ENCODE measurements around the gene HS1BP3. TPM values are rescaled to one million over a fixed set of nuclear protein-coding genes. Genes with fewer than 3 reads are reported as not detected.

Gene HS1BP3
- total and polyA plus RNA-seq, 9 of the 15 experiments (the other 6 are each of a cell fraction or from before 2014, with no cell fraction given) = 0.41 to 8.3 (median 5.9) TPM

DNA sequence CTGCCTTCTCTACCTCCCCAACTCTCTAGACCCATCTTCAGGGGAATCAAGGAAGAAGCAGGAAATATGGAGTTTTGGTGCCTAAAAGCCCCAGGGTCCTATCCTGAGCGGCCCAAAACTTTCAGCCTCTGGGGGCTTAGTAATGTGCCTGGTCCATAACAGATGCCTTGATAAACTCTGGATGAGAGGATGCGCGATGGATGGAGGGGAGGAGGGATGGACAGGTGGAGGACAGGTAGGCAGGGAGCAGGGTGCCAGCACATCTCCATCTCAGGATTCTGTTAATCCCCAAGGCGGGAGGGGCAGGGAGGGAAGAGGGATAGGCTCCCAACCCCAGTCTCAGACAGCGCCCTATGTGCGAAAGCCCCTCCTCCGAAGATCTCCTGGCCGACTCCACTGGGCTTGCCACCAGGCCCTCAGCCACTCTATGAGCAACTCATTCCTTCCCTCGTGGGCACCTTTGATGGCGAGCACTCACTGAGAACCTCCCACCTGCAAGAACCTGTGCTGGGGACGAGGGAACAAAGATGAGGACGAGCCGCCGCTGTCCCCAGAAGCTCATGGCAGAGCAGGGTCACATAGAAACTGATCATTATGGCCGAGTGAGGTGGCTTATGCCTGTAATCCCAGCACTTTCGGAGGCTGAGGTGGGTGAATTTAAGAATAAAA is 23.1 kb downstream of the HS1BP3 start:
- WGBS (ENCODE audit: insufficient coverage, low coverage, missing lambda C conversion rate) = 45% methylated on average over 14 of the region's 16 CpGs
- no peak for ATAC-seq
- no peak overlapping the region for H3K4me3 ChIP-seq
- H3K9me1 ChIP-seq (ENCODE audit: control insufficient read depth, insufficient read depth, low read length) = no peaks in the 10 kb centered on the region
- no peaks in the 10 kb centered on the region for H3K36me3 ChIP-seq (ENCODE audit: control insufficient read depth, insufficient read depth, low read length)
- CTCF ChIA-PET (ENCODE audit: low intra/inter-chr PET ratio) = no interaction called here
- H2AFZ ChIP-seq (ENCODE audit: low read depth, low read length) = no peak overlapping the region
- no peak overlapping the region for H3K4me2 ChIP-seq (ENCODE audit: insufficient read depth, low read length)
- FAIRE-seq = no peak
- no TSS peak for BruUV-seq (replicated peaks)
- intact Hi-C loops (cut with micrococcal nuclease) (no loop called here), in situ Hi-C loops (cut with MboI) (no loop called here)
- no peak overlapping the region for H3K27ac ChIP-seq (ENCODE audit: extremely low read depth, low read depth, low read length)
- no peaks in the 10 kb centered on the region for H3K79me2 ChIP-seq (ENCODE audit: control insufficient read depth, insufficient read depth, low read length)
- no peak overlapping the region for H3K9ac ChIP-seq (ENCODE audit: insufficient read depth in 1 of 2, low read depth in 2 of 2, low read length in 2 of 2)
- peaks cover 0 to 11% of the 10 kb centered on the region in 2 experiments; a peak in 1 of 5 replicates for H3K27me3 ChIP-seq (ENCODE audit: control insufficient read depth in 2 of 2, insufficient read depth in 2 of 2, low read length in 2 of 2)
- no peaks in the 10 kb centered on the region for H3K4me1 ChIP-seq (replicated peaks in 1 of 2; ENCODE audit: control insufficient read depth in 2 of 2, insufficient read depth in 2 of 2, low read length in 2 of 2)
- no peaks in the 10 kb centered on the region for H4K20me1 ChIP-seq (replicated peaks; ENCODE audit: control insufficient read depth, insufficient read depth, low read length)
- DNase-seq (ENCODE audit: extremely low read depth in 1 of 4, low spot score in 3 of 4) = no peak
- POLR2A ChIA-PET = no interaction called here
- H3K9me3 ChIP-seq (replicated peaks; ENCODE audit: control insufficient read depth, insufficient read depth, low read depth, low read length) = no peaks in the 10 kb centered on the region
- no peak for TF ChIP-seq NFXL1 (CRISPR knock-in tag; IDR thresholded peaks at IDR 0.05)
- TF ChIP-seq TEAD2 (tag; IDR thresholded peaks at IDR 0.05) = no peak
- TF ChIP-seq E2F3 (CRISPR knock-in tag; IDR thresholded peaks at IDR 0.05) = no peak
- no peak for TF ChIP-seq ARHGAP35 (IDR thresholded peaks at IDR 0.05; ENCODE audit: partially characterized antibody)
- TF ChIP-seq, protein P1, sequence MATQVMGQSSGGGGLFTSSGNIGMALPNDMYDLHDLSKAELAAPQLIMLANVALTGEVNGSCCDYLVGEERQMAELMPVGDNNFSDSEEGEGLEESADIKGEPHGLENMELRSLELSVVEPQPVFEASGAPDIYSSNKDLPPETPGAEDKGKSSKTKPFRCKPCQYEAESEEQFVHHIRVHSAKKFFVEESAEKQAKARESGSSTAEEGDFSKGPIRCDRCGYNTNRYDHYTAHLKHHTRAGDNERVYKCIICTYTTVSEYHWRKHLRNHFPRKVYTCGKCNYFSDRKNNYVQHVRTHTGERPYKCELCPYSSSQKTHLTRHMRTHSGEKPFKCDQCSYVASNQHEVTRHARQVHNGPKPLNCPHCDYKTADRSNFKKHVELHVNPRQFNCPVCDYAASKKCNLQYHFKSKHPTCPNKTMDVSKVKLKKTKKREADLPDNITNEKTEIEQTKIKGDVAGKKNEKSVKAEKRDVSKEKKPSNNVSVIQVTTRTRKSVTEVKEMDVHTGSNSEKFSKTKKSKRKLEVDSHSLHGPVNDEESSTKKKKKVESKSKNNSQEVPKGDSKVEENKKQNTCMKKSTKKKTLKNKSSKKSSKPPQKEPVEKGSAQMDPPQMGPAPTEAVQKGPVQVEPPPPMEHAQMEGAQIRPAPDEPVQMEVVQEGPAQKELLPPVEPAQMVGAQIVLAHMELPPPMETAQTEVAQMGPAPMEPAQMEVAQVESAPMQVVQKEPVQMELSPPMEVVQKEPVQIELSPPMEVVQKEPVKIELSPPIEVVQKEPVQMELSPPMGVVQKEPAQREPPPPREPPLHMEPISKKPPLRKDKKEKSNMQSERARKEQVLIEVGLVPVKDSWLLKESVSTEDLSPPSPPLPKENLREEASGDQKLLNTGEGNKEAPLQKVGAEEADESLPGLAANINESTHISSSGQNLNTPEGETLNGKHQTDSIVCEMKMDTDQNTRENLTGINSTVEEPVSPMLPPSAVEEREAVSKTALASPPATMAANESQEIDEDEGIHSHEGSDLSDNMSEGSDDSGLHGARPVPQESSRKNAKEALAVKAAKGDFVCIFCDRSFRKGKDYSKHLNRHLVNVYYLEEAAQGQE (IDR thresholded peaks at IDR 0.05; ENCODE audit: borderline replicate concordance) = no peak
- TF ChIP-seq, protein P1 (CRISPR knock-in tag; IDR thresholded peaks at IDR 0.05; ENCODE audit: low read depth) = no peak
- TF ChIP-seq ARID1B (IDR thresholded peaks at IDR 0.05) = no peak
- no peak for TF ChIP-seq SREBF1 (IDR thresholded peaks at IDR 0.05; ENCODE audit: borderline replicate concordance, low read depth, low read length)
- no peak for TF ChIP-seq ZNF146 (CRISPR knock-in tag; IDR thresholded peaks at IDR 0.05; ENCODE audit: unreplicated experiment)
- TF ChIP-seq, protein P2, sequence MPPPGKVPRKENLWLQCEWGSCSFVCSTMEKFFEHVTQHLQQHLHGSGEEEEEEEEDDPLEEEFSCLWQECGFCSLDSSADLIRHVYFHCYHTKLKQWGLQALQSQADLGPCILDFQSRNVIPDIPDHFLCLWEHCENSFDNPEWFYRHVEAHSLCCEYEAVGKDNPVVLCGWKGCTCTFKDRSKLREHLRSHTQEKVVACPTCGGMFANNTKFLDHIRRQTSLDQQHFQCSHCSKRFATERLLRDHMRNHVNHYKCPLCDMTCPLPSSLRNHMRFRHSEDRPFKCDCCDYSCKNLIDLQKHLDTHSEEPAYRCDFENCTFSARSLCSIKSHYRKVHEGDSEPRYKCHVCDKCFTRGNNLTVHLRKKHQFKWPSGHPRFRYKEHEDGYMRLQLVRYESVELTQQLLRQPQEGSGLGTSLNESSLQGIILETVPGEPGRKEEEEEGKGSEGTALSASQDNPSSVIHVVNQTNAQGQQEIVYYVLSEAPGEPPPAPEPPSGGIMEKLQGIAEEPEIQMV (tag; conservative IDR thresholded peaks at IDR 0.05; ENCODE audit: low read depth) = no peak
- TF ChIP-seq, protein P3, sequence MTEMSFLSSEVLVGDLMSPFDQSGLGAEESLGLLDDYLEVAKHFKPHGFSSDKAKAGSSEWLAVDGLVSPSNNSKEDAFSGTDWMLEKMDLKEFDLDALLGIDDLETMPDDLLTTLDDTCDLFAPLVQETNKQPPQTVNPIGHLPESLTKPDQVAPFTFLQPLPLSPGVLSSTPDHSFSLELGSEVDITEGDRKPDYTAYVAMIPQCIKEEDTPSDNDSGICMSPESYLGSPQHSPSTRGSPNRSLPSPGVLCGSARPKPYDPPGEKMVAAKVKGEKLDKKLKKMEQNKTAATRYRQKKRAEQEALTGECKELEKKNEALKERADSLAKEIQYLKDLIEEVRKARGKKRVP (CRISPR knock-in tag; IDR thresholded peaks at IDR 0.05) = no peak
- TF ChIP-seq FOXK2 (conservative IDR thresholded peaks at IDR 0.05 in 1 of 2, IDR thresholded peaks at IDR 0.05 in 1 of 2; ENCODE audit: low read depth in 2 of 2) = no peak
- TF ChIP-seq EWSR1 (IDR thresholded peaks at IDR 0.05; ENCODE audit: borderline replicate concordance, low read depth, partially characterized antibody) = no peak
